HEK293 (cell line): ENCODE results near the gene DOLK.
A peak's percentile ranks its signal among the peaks of the same experiment; 100 is the strongest.

Experiments
- CTCF ChIA-PET: fragments of 350-600 bp; formaldehyde crosslinking; extraction: SDS; loops from one replicate; lab custom pipeline; 2021; ENCODE audit warnings: antibody characterized with exemption; lab: Yijun Ruan, JAX
- POLR2A ChIA-PET: fragments of 300-600 bp; formaldehyde crosslinking; extraction: SDS; loops from one replicate; lab custom pipeline; 2020; ENCODE audit warnings: antibody characterized with exemption, inconsistent platforms; lab: Yijun Ruan, JAX
- H3K27ac ChIP-seq: fragments of 200-500 bp; sonication (Bioruptor generic); 2 replicates; pipeline ENCODE4 v1.5.1; 2014; ENCODE audit warnings: low read depth, low read length, control low read depth, inconsistent platforms; ENCODE audit errors: extremely low read depth
- H3K36me3 ChIP-seq, 2 experiments: fragments of 200-500 bp in 1 of 2; sonication (Bioruptor generic) in 1 of 2; 1 replicate in 1 of 2; 2 replicates in 1 of 2; pipeline ENCODE4 v1.5.1; 2014 to 2017; ENCODE audit warnings: inconsistent platforms in 2 of 2, low read length in 2 of 2; ENCODE audit not compliant: control insufficient read depth in 2 of 2, insufficient read depth in 1 of 2
- H3K4me1 ChIP-seq: fragments of 200-500 bp; sonication (Bioruptor generic); 2 replicates; pipeline ENCODE4 v1.5.1; 2014; ENCODE audit warnings: mild to moderate bottlenecking, low read length, inconsistent platforms; ENCODE audit not compliant: control insufficient read depth, insufficient read depth
- H3K4me3 ChIP-seq: 2 replicates; pipeline ENCODE4 v1.5.1; 2011; ENCODE audit warnings: low read depth, mild to moderate bottlenecking, control low read depth, low read length, moderate library complexity
- H3K9me3 ChIP-seq: fragments of 200-500 bp; sonication (Bioruptor generic); 2 replicates; pipeline ENCODE4 v1.5.1; 2014; ENCODE audit warnings: low read depth, low read length, inconsistent platforms; ENCODE audit not compliant: control insufficient read depth, insufficient read depth
- BCL11B ChIP-seq: fragments of 450-650 bp; formaldehyde crosslinking; IDR thresholded peaks from 2 replicates; pipeline ENCODE4 v1.5.1; 2016; ENCODE audit warnings: low read depth, missing biosample characterization, missing genetic modification characterization
- EGR2 ChIP-seq: fragments of 450-650 bp; formaldehyde crosslinking; IDR thresholded peaks from 2 replicates; pipeline ENCODE4 v1.5.1; 2016; ENCODE audit warnings: low read depth, missing biosample characterization, missing genetic modification characterization
- KLF8 ChIP-seq: fragments of 450-650 bp; formaldehyde crosslinking; IDR thresholded peaks from 2 replicates; pipeline ENCODE4 v1.5.1; 2016; ENCODE audit warnings: missing biosample characterization, missing genetic modification characterization
- ZBTB48 ChIP-seq: fragments of 450-650 bp; formaldehyde crosslinking; IDR thresholded peaks from 2 replicates; pipeline ENCODE4 v1.5.1; 2016; ENCODE audit warnings: missing biosample characterization, missing genetic modification characterization
- ZFHX2 ChIP-seq: fragments of 450-650 bp; formaldehyde crosslinking; conservative IDR thresholded peaks from 2 replicates; pipeline ENCODE4 v1.5.1; 2016; ENCODE audit warnings: missing biosample characterization, missing genetic modification characterization
- ZNF274 ChIP-seq, 2 experiments: fragments of 200-500 bp in 1 of 2; fragments of 450-650 bp in 1 of 2; sonication (Bioruptor generic) in 1 of 2; formaldehyde crosslinking in 1 of 2; IDR thresholded peaks; 2 replicates each; pipeline versions ENCODE4 v1.5.1 to v1.6.1; 2014 to 2016; ENCODE audit warnings: borderline replicate concordance in 1 of 2, inconsistent platforms in 1 of 2, low read length in 1 of 2, missing biosample characterization in 1 of 2, missing genetic modification characterization in 1 of 2
- ZNF501 ChIP-seq: fragments of 450-650 bp; formaldehyde crosslinking; IDR thresholded peaks from 2 replicates; pipeline ENCODE4 v1.5.1; 2016; ENCODE audit warnings: missing biosample characterization, missing genetic modification characterization
- ZNF621 ChIP-seq: fragments of 450-650 bp; formaldehyde crosslinking; IDR thresholded peaks from 2 replicates; pipeline ENCODE4 v1.5.1; 2017; ENCODE audit warnings: missing biosample characterization, missing genetic modification characterization
- ZNF747 ChIP-seq: fragments of 450-650 bp; formaldehyde crosslinking; IDR thresholded peaks from 2 replicates; pipeline ENCODE4 v1.5.1; 2016; ENCODE audit warnings: missing biosample characterization, missing genetic modification characterization
- TF ChIP-seq, protein P1 (sequence below): fragments of 450-650 bp; formaldehyde crosslinking; IDR thresholded peaks from 2 replicates; pipeline ENCODE4 v1.5.1; 2016; ENCODE audit warnings: missing biosample characterization, missing genetic modification characterization
- TF ChIP-seq, protein P2 (sequence below): fragments of 450-650 bp; formaldehyde crosslinking; IDR thresholded peaks from 2 replicates; pipeline ENCODE4 v1.5.1; 2016; ENCODE audit warnings: missing biosample characterization, missing genetic modification characterization
- TF ChIP-seq, protein P3 (sequence below): fragments of 450-650 bp; formaldehyde crosslinking; IDR thresholded peaks from 2 replicates; pipeline ENCODE4 v1.5.1; 2016; ENCODE audit warnings: missing biosample characterization, missing genetic modification characterization, borderline replicate concordance

Gene DOLK

DNA sequence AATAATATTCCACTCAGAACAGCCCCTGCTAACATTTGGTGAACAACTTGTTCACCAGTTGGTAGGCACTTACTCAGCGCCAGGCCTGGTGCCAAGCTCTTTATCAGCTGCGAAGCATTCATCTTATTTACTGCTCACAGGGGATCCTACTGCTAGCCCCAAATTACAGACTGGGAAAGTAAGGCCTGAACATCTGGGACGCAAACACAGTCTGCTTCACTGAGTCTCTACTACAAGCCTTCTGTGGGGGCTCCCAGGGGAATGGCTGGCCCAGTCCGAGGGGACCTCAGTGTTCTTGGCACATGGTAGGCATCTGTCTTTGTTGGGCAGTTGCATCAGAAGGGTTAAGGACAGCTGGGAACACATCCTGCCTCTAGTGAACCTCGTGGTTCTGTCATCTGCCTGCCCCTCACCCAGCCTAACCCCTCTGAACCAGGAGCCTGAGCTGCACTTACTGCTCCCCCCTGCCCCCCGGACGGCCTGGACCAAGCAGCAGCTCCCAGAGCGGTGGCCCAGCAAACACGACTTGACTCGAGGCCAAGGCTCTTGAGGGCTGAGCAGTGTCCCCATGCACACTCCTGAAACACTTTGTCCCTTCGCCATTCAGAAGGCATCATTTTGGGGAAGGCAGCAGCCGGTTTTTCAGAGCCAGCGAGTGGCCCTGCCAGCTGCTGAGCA is 26.9 kb downstream of the DOLK start, which contains the start of gene PHYHD1 (continued):
- TF ChIP-seq, protein P1, sequence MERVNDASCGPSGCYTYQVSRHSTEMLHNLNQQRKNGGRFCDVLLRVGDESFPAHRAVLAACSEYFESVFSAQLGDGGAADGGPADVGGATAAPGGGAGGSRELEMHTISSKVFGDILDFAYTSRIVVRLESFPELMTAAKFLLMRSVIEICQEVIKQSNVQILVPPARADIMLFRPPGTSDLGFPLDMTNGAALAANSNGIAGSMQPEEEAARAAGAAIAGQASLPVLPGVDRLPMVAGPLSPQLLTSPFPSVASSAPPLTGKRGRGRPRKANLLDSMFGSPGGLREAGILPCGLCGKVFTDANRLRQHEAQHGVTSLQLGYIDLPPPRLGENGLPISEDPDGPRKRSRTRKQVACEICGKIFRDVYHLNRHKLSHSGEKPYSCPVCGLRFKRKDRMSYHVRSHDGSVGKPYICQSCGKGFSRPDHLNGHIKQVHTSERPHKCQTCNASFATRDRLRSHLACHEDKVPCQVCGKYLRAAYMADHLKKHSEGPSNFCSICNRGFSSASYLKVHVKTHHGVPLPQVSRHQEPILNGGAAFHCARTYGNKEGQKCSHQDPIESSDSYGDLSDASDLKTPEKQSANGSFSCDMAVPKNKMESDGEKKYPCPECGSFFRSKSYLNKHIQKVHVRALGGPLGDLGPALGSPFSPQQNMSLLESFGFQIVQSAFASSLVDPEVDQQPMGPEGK (tag by site-specific recombination) = peak; percentile 25; the same call in 1 of the 2 replicates
- no peak for TF ChIP-seq ZNF274 (IDR thresholded peaks at IDR 0.05; ENCODE audit: low read length)
- no peak for TF ChIP-seq ZNF274 (tag by site-specific recombination; IDR thresholded peaks at IDR 0.05; ENCODE audit: borderline replicate concordance)
- TF ChIP-seq ZNF747 = no peak
- no peak for TF ChIP-seq ZNF621 (tag by site-specific recombination)

DNA sequence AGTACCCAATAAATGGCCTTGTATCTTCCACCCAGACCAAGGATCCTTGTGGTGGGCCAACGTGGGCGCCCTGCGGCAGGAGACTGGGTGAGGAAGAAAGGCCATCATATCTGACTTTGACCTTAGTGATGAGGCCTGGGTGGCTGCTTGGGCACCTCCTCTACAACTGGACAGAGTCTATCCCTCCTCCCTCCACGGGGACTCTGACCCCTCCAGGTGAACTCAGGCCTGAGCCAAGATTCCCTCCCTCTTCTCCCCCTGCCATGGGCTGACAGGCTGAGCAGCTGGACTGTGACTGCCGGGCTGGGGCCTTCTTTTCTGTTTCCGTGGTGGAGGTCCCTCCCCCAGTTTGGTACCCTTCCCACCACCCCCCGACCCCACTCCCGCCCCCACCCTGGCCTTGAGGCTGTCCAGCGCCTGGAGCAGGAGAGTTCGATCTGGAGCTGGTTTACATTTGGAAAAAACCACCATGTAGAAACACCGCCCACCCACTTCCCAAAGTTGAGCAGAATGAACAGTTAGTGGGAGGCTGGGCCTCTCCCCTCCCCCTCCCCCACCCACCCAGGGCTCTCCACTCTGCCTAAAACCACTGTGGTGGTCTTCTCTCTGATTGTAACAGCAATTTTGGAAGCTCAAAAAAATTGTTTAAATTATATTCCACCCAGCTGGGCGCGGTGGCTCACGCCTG is 27.9 kb downstream of the DOLK start:
- H3K9me3 ChIP-seq = no peaks in the 10 kb centered on the region
- H3K27ac ChIP-seq = no peak overlapping the region
- TF ChIP-seq BCL11B (tag by site-specific recombination) (no peak), KLF8 (tag by site-specific recombination) (no peak), ZBTB48 (tag by site-specific recombination) (no peak), EGR2 (tag by site-specific recombination) (peak; percentile 8; the same call in 1 of the 2 replicates), ZFHX2 (peak; percentile 34)
- TF ChIP-seq, protein P2, sequence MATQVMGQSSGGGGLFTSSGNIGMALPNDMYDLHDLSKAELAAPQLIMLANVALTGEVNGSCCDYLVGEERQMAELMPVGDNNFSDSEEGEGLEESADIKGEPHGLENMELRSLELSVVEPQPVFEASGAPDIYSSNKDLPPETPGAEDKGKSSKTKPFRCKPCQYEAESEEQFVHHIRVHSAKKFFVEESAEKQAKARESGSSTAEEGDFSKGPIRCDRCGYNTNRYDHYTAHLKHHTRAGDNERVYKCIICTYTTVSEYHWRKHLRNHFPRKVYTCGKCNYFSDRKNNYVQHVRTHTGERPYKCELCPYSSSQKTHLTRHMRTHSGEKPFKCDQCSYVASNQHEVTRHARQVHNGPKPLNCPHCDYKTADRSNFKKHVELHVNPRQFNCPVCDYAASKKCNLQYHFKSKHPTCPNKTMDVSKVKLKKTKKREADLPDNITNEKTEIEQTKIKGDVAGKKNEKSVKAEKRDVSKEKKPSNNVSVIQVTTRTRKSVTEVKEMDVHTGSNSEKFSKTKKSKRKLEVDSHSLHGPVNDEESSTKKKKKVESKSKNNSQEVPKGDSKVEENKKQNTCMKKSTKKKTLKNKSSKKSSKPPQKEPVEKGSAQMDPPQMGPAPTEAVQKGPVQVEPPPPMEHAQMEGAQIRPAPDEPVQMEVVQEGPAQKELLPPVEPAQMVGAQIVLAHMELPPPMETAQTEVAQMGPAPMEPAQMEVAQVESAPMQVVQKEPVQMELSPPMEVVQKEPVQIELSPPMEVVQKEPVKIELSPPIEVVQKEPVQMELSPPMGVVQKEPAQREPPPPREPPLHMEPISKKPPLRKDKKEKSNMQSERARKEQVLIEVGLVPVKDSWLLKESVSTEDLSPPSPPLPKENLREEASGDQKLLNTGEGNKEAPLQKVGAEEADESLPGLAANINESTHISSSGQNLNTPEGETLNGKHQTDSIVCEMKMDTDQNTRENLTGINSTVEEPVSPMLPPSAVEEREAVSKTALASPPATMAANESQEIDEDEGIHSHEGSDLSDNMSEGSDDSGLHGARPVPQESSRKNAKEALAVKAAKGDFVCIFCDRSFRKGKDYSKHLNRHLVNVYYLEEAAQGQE (tag by site-specific recombination) = no peak
- TF ChIP-seq, protein P3, sequence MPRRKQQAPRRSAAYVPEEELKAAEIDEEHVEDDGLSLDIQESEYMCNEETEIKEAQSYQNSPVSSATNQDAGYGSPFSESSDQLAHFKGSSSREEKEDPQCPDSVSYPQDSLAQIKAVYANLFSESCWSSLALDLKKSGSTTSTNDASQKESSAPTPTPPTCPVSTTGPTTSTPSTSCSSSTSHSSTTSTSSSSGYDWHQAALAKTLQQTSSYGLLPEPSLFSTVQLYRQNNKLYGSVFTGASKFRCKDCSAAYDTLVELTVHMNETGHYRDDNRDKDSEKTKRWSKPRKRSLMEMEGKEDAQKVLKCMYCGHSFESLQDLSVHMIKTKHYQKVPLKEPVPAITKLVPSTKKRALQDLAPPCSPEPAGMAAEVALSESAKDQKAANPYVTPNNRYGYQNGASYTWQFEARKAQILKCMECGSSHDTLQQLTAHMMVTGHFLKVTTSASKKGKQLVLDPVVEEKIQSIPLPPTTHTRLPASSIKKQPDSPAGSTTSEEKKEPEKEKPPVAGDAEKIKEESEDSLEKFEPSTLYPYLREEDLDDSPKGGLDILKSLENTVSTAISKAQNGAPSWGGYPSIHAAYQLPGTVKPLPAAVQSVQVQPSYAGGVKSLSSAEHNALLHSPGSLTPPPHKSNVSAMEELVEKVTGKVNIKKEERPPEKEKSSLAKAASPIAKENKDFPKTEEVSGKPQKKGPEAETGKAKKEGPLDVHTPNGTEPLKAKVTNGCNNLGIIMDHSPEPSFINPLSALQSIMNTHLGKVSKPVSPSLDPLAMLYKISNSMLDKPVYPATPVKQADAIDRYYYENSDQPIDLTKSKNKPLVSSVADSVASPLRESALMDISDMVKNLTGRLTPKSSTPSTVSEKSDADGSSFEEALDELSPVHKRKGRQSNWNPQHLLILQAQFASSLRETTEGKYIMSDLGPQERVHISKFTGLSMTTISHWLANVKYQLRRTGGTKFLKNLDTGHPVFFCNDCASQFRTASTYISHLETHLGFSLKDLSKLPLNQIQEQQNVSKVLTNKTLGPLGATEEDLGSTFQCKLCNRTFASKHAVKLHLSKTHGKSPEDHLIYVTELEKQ (tag by site-specific recombination) = no peak
- peaks cover 0 to 29% of the 10 kb centered on the region in 2 experiments; a peak in 1 of 3 replicates for H3K36me3 ChIP-seq
- ChIA-PET POLR2A (no interaction called here), CTCF (interaction anchor here (1.2 kb wide), 1 partner anchor 9 kb away, joined by 6 read pairs; no protein-coding TSS in a partner anchor)
- no peak overlapping the region for H3K4me3 ChIP-seq
- no peaks in the 10 kb centered on the region for H3K4me1 ChIP-seq

DNA sequence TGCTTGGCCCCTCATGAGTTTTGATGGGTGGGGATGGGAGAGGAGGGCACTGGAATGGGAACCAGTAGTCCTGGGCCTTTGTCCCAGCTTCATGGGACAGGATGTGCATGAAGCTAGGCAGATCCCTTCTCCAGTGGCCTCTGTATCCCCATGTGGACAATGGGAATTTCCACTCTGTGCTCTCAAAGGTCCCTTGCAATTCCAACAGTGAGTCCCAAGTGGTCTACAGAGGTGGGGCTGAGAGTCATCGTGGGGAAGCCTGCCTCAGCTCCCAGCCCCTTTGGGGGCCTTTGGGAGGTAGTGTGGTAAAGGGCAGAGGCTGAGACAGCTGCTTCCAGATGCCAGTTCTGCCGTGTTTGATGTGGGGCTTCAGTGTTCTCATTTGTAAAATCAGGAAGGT is 28.5 kb downstream of the DOLK start:
- ChIA-PET POLR2A (no interaction called here), CTCF (interaction anchor here (1.3 kb wide), 1 partner anchor 9 kb away, joined by 6 read pairs; no protein-coding TSS in a partner anchor)
- Histone ChIP-seq H3K9me3 (no peaks in the 10 kb centered on the region), H3K4me1 (no peaks in the 10 kb centered on the region), H3K36me3 (peaks cover 0 to 33% of the 10 kb centered on the region in 2 experiments; a peak in 1 of 3 replicates), H3K27ac (no peak overlapping the region), H3K4me3 (no peak overlapping the region)
- no peak for TF ChIP-seq ZNF501 (tag by site-specific recombination)
